Hepatocyte (in vitro differentiated cells): ENCODE results near the gene ALDH1L1. TPM values are rescaled to one million over a fixed set of nuclear protein-coding genes. Genes with fewer than 3 reads are reported as not detected.

Experiments used
- DNase-seq: peaks from one replicate; pipeline ENCODE4 v3.0.0-alpha.2; 2016; ENCODE audit warnings: low spot score
- H2AFZ ChIP-seq: fragments of 200-600 bp; sonication (generic); 2 replicates; pipeline ENCODE4 v1.6.0; 2016; ENCODE audit warnings: antibody characterized with exemption, mild to moderate bottlenecking
- H3K27ac ChIP-seq: fragments of 200-600 bp; sonication (generic); 2 replicates; pipeline ENCODE4 v1.5.1; 2016; ENCODE audit warnings: mild to moderate bottlenecking
- H3K27me3 ChIP-seq: fragments of 200-600 bp; sonication (generic); 2 replicates; pipeline ENCODE4 v1.6.1; 2016
- H3K36me3 ChIP-seq: fragments of 200-600 bp; sonication (generic); replicated peaks from 2 replicates; pipeline ENCODE4 v1.5.1; 2016; ENCODE audit warnings: low read depth; ENCODE audit not compliant: insufficient read depth
- H3K4me1 ChIP-seq: fragments of 200-600 bp; sonication (generic); 2 replicates; pipeline ENCODE4 v1.5.1; 2016; ENCODE audit warnings: mild to moderate bottlenecking, moderate library complexity; ENCODE audit not compliant: insufficient read depth
- H3K4me2 ChIP-seq: fragments of 200-600 bp; sonication (generic); 2 replicates; pipeline ENCODE4 v1.6.0; 2016
- H3K4me3 ChIP-seq: fragments of 200-600 bp; sonication (generic); 2 replicates; pipeline ENCODE4 v1.5.1; 2016; ENCODE audit warnings: mild to moderate bottlenecking
- H3K79me2 ChIP-seq: fragments of 200-600 bp; sonication (generic); 2 replicates; pipeline ENCODE4 v1.6.0; 2017; ENCODE audit warnings: mild to moderate bottlenecking
- H3K9me2 ChIP-seq: fragments of 200-600 bp; sonication (generic); replicated peaks from 2 replicates; pipeline ENCODE4 v1.6.0; 2017; ENCODE audit warnings: mild to moderate bottlenecking; ENCODE audit not compliant: insufficient read depth
- H3K9me3 ChIP-seq: fragments of 200-600 bp; sonication (generic); 2 replicates; pipeline ENCODE4 v1.5.1; 2016; ENCODE audit warnings: low read depth, mild to moderate bottlenecking
- H4K20me1 ChIP-seq: fragments of 200-600 bp; sonication (generic); 2 replicates; pipeline ENCODE4 v1.6.0; 2016; ENCODE audit warnings: mild to moderate bottlenecking; ENCODE audit not compliant: insufficient read depth, poor library complexity, severe bottlenecking
- CTCF ChIP-seq: fragments of 200-600 bp; sonication (generic); IDR thresholded peaks from 2 replicates; pipeline ENCODE4 v1.5.1; 2016; ENCODE audit warnings: antibody characterized with exemption, mild to moderate bottlenecking; ENCODE audit not compliant: poor library complexity
- EZH2 ChIP-seq: fragments of 200-600 bp; sonication (generic); IDR thresholded peaks from 2 replicates; pipeline ENCODE4 v1.6.1; 2016; ENCODE audit warnings: antibody characterized with exemption, mild to moderate bottlenecking, borderline replicate concordance
- EZH2phosphoT487 ChIP-seq: fragments of 200-600 bp; sonication (generic); IDR thresholded peaks from one replicate; pipeline ENCODE4 v1.6.1; 2018; ENCODE audit warnings: antibody characterized with exemption, mild to moderate bottlenecking, low read depth, moderate library complexity; ENCODE audit not compliant: unreplicated experiment, severe bottlenecking
- WGBS: methylation state at CpG from one replicate; pipeline ENCODE4 v1.1.6; 2016; ENCODE audit warnings: low lambda C conversion rate; ENCODE audit errors: missing lambda C conversion rate; 5-methylcytosine and 5-hydroxymethylcytosine counted together
- polyA plus RNA-seq: library from polyadenylated mRNA; unstranded; fragments of >200 nt; fragmentation: Nextera tagmentation; extraction: Ambion mirVana; gene quantifications from 2 replicates; pipeline ENCODE4 v1.2.1, GENCODE V29; 2016
- total RNA-seq: library from RNA; depleted of rRNA; stranded (reverse); fragments of >200 nt; gene quantifications from 2 replicates; pipeline ENCODE4 v1.2.3, GENCODE V29; 2014

Gene ALDH1L1
- total and polyA plus RNA-seq, 2 experiments from 2014 or later = 15.9 to 22.6 TPM

GRCh38 chr3:126061301-126062032, 118.9 kb downstream of the ALDH1L1 start:
- WGBS = 92% methylated on average over 8 of the region's 8 CpGs
- Histone ChIP-seq H3K9me2 (no peaks in the 10 kb centered on the region), H3K27ac (no peak overlapping the region), H3K27me3 (no peaks in the 10 kb centered on the region), H3K79me2 (no peaks in the 10 kb centered on the region), H4K20me1 (no peaks in the 10 kb centered on the region), H3K9me3 (no peaks in the 10 kb centered on the region), H3K4me2 (no peak overlapping the region), H2AFZ (no peak overlapping the region), H3K4me1 (peaks cover 11% of the 10 kb centered on the region), H3K36me3 (no peaks in the 10 kb centered on the region), H3K4me3 (no peak overlapping the region)
- no peak for DNase-seq
- no peak for TF ChIP-seq EZH2phosphoT487
- TF ChIP-seq EZH2 = no peak
- TF ChIP-seq CTCF = no peak

- H3K4me3 ChIP-seq = no peak overlapping the region
- H3K4me1 ChIP-seq = peaks cover 15% of the 10 kb centered on the region
- TF ChIP-seq EZH2phosphoT487 (no peak), EZH2 (no peak), CTCF (no peak)
- no peaks in the 10 kb centered on the region for H3K27me3 ChIP-seq
- no peaks in the 10 kb centered on the region for H3K9me2 ChIP-seq
- no peaks in the 10 kb centered on the region for H3K79me2 ChIP-seq
- no peak overlapping the region for H2AFZ ChIP-seq
- DNase-seq = no peak
- H4K20me1 ChIP-seq = no peaks in the 10 kb centered on the region
- no peak overlapping the region for H3K4me2 ChIP-seq
- WGBS = 95% methylated on average over 7 of the region's 7 CpGs
- H3K27ac ChIP-seq = no peak overlapping the region
- H3K9me3 ChIP-seq = no peaks in the 10 kb centered on the region
- no peaks in the 10 kb centered on the region for H3K36me3 ChIP-seq
These were observed 119.7 kb downstream of the ALDH1L1 start for GRCh38 chr3:126060613-126061145.

- Histone ChIP-seq H2AFZ (no peak overlapping the region), H4K20me1 (no peaks in the 10 kb centered on the region), H3K27ac (no peak overlapping the region), H3K36me3 (no peaks in the 10 kb centered on the region), H3K4me1 (peaks cover 15% of the 10 kb centered on the region), H3K9me3 (no peaks in the 10 kb centered on the region), H3K79me2 (no peaks in the 10 kb centered on the region), H3K4me3 (no peak overlapping the region), H3K27me3 (no peaks in the 10 kb centered on the region), H3K9me2 (no peaks in the 10 kb centered on the region), H3K4me2 (no peak overlapping the region)
- TF ChIP-seq EZH2phosphoT487 (no peak), EZH2 (no peak), CTCF (no peak)
- WGBS = 88% methylated on average over 7 of the region's 7 CpGs
- no peak for DNase-seq
These were observed 121.7 kb downstream of the ALDH1L1 start for GRCh38 chr3:126058666-126059065.
